Kidney (tissue), 14 donors: ENCODE results near the gene ARID5B. TPM values are rescaled to one million over a fixed set of nuclear protein-coding genes. Genes with fewer than 3 reads are reported as not detected.

ENCODE experiments used
- DNase-seq, 5 donors: peaks; one replicate each; pipeline ENCODE4 v3.0.0-alpha.2; 2013 to 2020
- FAIRE-seq: peaks from 2 replicates; lab custom pipeline; 2012; peaks lifted over from hg19 to GRCh38; lab: Jason Lieb, UNC
- H3K27ac ChIP-seq, 2 donors: one replicate each; pipeline ENCODE4 v1.7.0; 2013; ENCODE audit warnings: low read depth in 2 of 2, low read length in 2 of 2, inconsistent platforms in 1 of 2
- H3K27me3 ChIP-seq: one replicate; pipeline ENCODE4 v1.7.1; 2013; ENCODE audit warnings: low read length, inconsistent platforms; ENCODE audit not compliant: control insufficient read depth, insufficient read depth
- H3K36me3 ChIP-seq, 3 donors: one replicate each; pipeline versions ENCODE4 v1.7.0 to v1.7.1; 2013; ENCODE audit warnings: low read length in 3 of 3, control low read depth in 1 of 3, inconsistent platforms in 1 of 3; ENCODE audit not compliant: insufficient read depth in 3 of 3, control insufficient read depth in 2 of 3
- H3K4me1 ChIP-seq, 3 donors: one replicate each; pipeline versions ENCODE4 v1.7.0 to v1.7.1; 2013; ENCODE audit warnings: low read length in 3 of 3, inconsistent platforms in 1 of 3, low read depth in 1 of 3; ENCODE audit not compliant: control insufficient read depth in 2 of 3, insufficient read depth in 2 of 3
- H3K4me3 ChIP-seq, 3 donors: one replicate each; pipeline versions ENCODE4 v1.7.0 to v1.8.1; 2013; ENCODE audit warnings: low read length in 3 of 3, control low read depth in 1 of 3, inconsistent platforms in 1 of 3
- H3K9ac ChIP-seq, 3 donors: one replicate each; pipeline versions ENCODE4 v1.7.0 to v1.7.1; 2013; ENCODE audit warnings: low read length in 3 of 3, control low read depth in 1 of 3, inconsistent platforms in 1 of 3
- H3K9me3 ChIP-seq, 3 donors: one replicate each; pipeline versions ENCODE4 v1.7.0 to v1.7.1; 2013; ENCODE audit warnings: low read length in 3 of 3, control low read depth in 1 of 3, inconsistent platforms in 1 of 3; ENCODE audit not compliant: control insufficient read depth in 2 of 3, insufficient read depth in 1 of 3
- intact Hi-C: fragments of 100-400 bp; cut with DNase I; formaldehyde crosslinking; loops from one replicate; pipeline ENCODE4 v1.11.1; 2022
- polyA plus RNA-seq: library from polyadenylated mRNA; stranded (reverse); fragments of 350-450 nt; fragmentation: Illumina TruSeq; extraction: RNeasy Lipid Tissue Mini Kit (QIAGEN cat#74804); gene quantifications from one replicate; pipeline ENCODE4 v1.2.3, GENCODE V29; 2014; ENCODE audit warnings: low read depth, low replicate concordance; ENCODE audit not compliant: insufficient read depth
- total RNA-seq: library from RNA; stranded (reverse); fragmentation: NEBNext Ultra II Directional; extraction: Animal tissue kit (Norgen Biotek cat#: 25700); gene quantifications from one replicate; pipeline ENCODE4 v1.2.1, GENCODE V29; 2021
- TF ChIP-seq, protein P1 (sequence below): IDR thresholded peaks from 3 replicates; pipeline ENCODE4 v1.5.1; 2012; ENCODE audit warnings: mild to moderate bottlenecking, moderate library complexity, borderline replicate concordance; ENCODE audit not compliant: insufficient read depth; ENCODE audit errors: extremely low read depth
- donor health status: control.
- donor health status: control.
- donor health status: control.
- donor health status: control.
- donor health status: control.
- donor health status: DM: yes; HTN: yes; CAD: no.
- donor health status: Normal renal cell carcinoma (clear cell type).

Gene ARID5B
- total and polyA plus RNA-seq, 2 donors from 2014 or later = 8.6 to 77.9 TPM

DNA sequence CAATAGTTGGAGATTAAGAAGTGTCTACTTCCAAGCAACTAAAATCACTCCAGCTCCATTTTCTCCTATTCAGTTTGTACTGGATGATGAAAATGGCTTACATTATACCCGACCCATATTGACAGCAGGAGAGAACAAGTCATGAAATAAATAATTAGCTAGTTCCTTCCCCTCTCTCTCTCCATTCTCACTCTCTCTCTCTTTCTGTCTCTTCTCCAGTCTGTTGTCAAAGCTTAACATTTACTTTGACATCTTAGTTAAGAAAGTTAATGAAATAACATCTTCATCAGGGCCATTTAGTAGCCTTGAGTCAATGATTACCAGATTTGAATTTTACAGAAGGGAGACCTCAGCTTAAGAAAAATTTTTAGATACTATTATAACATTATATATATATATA, 138.5 kb downstream of the ARID5B start:
- peak overlapping the region; percentile 28 to 72 for H3K27ac ChIP-seq

DNA sequence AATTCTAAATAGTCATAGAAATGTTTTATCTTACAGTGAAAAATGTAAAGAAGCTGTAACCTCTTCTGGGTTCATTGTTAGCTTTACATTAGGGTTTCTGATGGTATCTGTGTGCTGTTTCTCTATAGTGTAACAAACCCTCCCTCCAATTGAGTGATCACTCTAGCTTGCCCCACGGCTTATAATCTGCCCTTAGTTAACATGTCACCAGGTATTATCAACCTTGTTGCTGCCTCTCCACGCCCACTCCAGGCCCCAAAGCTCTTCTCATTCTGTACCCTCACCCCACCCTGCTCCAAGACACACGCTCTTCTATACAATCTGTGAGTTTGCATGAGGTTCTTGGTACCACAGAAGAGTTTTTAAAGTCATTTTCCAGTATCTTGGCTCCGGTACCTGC, 139.4 kb downstream of the ARID5B start:
- H3K36me3 ChIP-seq = no peaks in the 10 kb centered on the region
- H3K4me1 ChIP-seq = peaks cover 12 to 67% (median 25%) of the 10 kb centered on the region in 3 donors
- no peak overlapping the region for H3K4me3 ChIP-seq
- DNase-seq (no peak), FAIRE-seq (no peak)
- H3K9ac ChIP-seq = no peak overlapping the region
- intact Hi-C loops = no loop called here
- TF ChIP-seq, protein P1, sequence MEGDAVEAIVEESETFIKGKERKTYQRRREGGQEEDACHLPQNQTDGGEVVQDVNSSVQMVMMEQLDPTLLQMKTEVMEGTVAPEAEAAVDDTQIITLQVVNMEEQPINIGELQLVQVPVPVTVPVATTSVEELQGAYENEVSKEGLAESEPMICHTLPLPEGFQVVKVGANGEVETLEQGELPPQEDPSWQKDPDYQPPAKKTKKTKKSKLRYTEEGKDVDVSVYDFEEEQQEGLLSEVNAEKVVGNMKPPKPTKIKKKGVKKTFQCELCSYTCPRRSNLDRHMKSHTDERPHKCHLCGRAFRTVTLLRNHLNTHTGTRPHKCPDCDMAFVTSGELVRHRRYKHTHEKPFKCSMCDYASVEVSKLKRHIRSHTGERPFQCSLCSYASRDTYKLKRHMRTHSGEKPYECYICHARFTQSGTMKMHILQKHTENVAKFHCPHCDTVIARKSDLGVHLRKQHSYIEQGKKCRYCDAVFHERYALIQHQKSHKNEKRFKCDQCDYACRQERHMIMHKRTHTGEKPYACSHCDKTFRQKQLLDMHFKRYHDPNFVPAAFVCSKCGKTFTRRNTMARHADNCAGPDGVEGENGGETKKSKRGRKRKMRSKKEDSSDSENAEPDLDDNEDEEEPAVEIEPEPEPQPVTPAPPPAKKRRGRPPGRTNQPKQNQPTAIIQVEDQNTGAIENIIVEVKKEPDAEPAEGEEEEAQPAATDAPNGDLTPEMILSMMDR = no peak
- no peaks in the 10 kb centered on the region for H3K27me3 ChIP-seq
- H3K27ac ChIP-seq = peak overlapping the region in 1 of 2 donors; percentile 33
- no peaks in the 10 kb centered on the region for H3K9me3 ChIP-seq

More for the DNA sequence above, 138.5 kb downstream of the ARID5B start:
- Histone ChIP-seq H3K9me3 (no peaks in the 10 kb centered on the region), H3K4me3 (no peak overlapping the region), H3K9ac (no peak overlapping the region), H3K4me1 (peaks cover 12 to 58% (median 25%) of the 10 kb centered on the region in 3 donors), H3K36me3 (no peaks in the 10 kb centered on the region), H3K27me3 (no peaks in the 10 kb centered on the region)
- intact Hi-C loops = loop anchor here (10.0 kb wide), 1 partner anchor 185 kb away; no protein-coding TSS in a partner anchor
- FAIRE-seq = peak; percentile 52
- TF ChIP-seq, protein P1 = no peak
- DNase-seq = no peak

DNA sequence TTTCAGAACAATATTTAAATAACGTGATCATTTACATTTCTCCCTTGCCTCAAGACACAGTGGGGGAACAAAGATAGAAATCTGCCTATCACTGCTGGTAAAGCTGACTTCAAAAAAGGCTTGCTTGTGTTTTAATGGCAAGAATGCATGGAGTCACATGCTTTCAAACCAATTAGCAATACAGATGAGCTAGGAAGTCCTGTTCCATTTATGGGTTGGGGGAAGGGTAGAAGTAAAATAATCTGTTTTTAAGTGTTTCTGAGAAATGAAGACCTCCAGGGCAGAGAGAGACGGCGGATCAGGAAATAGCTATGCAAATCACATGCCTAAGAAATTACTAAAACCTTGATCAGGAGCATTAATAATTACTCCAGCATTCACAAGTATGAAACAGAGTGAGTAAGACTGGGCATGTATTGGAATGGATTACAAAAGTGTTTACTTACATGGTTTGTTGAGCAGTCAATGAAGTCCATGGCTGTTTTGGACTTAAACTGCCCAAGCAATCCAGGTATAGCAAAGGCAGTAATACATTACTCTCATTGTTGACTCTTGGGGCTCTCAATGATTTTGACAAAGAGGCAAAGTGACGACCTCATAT, 142.0 kb downstream of the ARID5B start:
- H3K4me3 ChIP-seq = no peak overlapping the region
- no peak for FAIRE-seq
- peaks cover 24 to 84% (median 38%) of the 10 kb centered on the region in 3 donors for H3K4me1 ChIP-seq
- intact Hi-C loops = no loop called here
- no peak overlapping the region for H3K9ac ChIP-seq
- H3K27ac ChIP-seq = peak overlapping the region; percentile 68 to 84
- TF ChIP-seq, protein P1 = no peak
- H3K36me3 ChIP-seq = no peaks in the 10 kb centered on the region
- no peaks in the 10 kb centered on the region for H3K27me3 ChIP-seq
- no peaks in the 10 kb centered on the region for H3K9me3 ChIP-seq
- peak in 2 of 5 donors; percentile 67 to 71 for DNase-seq
